ENCODE measurements around the gene NR1D2. TPM values are rescaled to one million over a fixed set of nuclear protein-coding genes. Genes with fewer than 3 reads are reported as not detected.

NR1D2 gene
- total RNA-seq, 1 donor from 2014 or later = 19.4 TPM

GRCh38 chr3:23961913-23962312 lies 16.8 kb downstream of the NR1D2 start:
- no peak for DNase-seq (ENCODE audit: extremely low spot score in 2 of 2)
- Histone ChIP-seq H3K4me1 (peaks cover 62% of the 10 kb centered on the region), H3K9me3 (no peaks in the 10 kb centered on the region), H3K4me3 (no peak overlapping the region), H3K36me3 (peaks cover 0 to 42% of the 10 kb centered on the region in 2 donors), H3K27ac (no peak overlapping the region), H3K27me3 (no peaks in the 10 kb centered on the region)
- intact Hi-C loops (cut with DNase I) = no loop called here
- no peak for TF ChIP-seq CTCF (IDR thresholded peaks at IDR 0.05)
- no peak for TF ChIP-seq POLR2A (IDR thresholded peaks at IDR 0.05)
- TF ChIP-seq POLR2AphosphoS5 (IDR thresholded peaks at IDR 0.05; ENCODE audit: insufficient read depth in 1 of 2, low read depth in 1 of 2) = no peak

- Histone ChIP-seq H3K4me1 (peaks cover 49% of the 10 kb centered on the region), H3K27me3 (no peaks in the 10 kb centered on the region), H3K9me3 (no peaks in the 10 kb centered on the region), H3K4me3 (no peak overlapping the region), H3K36me3 (peaks cover 0 to 57% of the 10 kb centered on the region in 2 donors), H3K27ac (no peak overlapping the region)
- TF ChIP-seq CTCF (IDR thresholded peaks at IDR 0.05) (no peak), POLR2AphosphoS5 (IDR thresholded peaks at IDR 0.05; ENCODE audit: insufficient read depth in 1 of 2, low read depth in 1 of 2) (no peak), POLR2A (IDR thresholded peaks at IDR 0.05) (no peak)
- intact Hi-C loops (cut with DNase I) = no loop called here
- no peak for DNase-seq (ENCODE audit: extremely low spot score in 2 of 2)
Observed at GRCh38 chr3:23964537-23965235, 19.6 kb downstream of the NR1D2 start.

- no peak for DNase-seq (ENCODE audit: extremely low spot score in 2 of 2)
- TF ChIP-seq POLR2AphosphoS5 (IDR thresholded peaks at IDR 0.05; ENCODE audit: insufficient read depth in 1 of 2, low read depth in 1 of 2) = no peak
- no peak for TF ChIP-seq POLR2A (IDR thresholded peaks at IDR 0.05)
- TF ChIP-seq CTCF (IDR thresholded peaks at IDR 0.05) = no peak
- H3K4me3 ChIP-seq = no peak overlapping the region
- intact Hi-C loops (cut with DNase I) = no loop called here
- peaks cover 0 to 52% of the 10 kb centered on the region in 2 donors for H3K36me3 ChIP-seq
- no peaks in the 10 kb centered on the region for H3K9me3 ChIP-seq
- H3K4me1 ChIP-seq = peaks cover 34% of the 10 kb centered on the region
- no peak overlapping the region for H3K27ac ChIP-seq
- no peaks in the 10 kb centered on the region for H3K27me3 ChIP-seq
Observed at GRCh38 chr3:23966328-23966727, 21.2 kb downstream of the NR1D2 start.

GRCh38 chr3:23968463-23969184 lies 23.5 kb downstream of the NR1D2 start:
- peaks cover 0 to 34% of the 10 kb centered on the region in 2 donors for H3K36me3 ChIP-seq
- no peaks in the 10 kb centered on the region for H3K9me3 ChIP-seq
- peaks cover 26% of the 10 kb centered on the region for H3K4me1 ChIP-seq
- no peak overlapping the region for H3K27ac ChIP-seq
- no peaks in the 10 kb centered on the region for H3K27me3 ChIP-seq
- H3K4me3 ChIP-seq = no peak overlapping the region
- no peak for DNase-seq (ENCODE audit: extremely low spot score in 2 of 2)
- TF ChIP-seq CTCF (IDR thresholded peaks at IDR 0.05) (no peak), POLR2A (IDR thresholded peaks at IDR 0.05) (no peak), POLR2AphosphoS5 (IDR thresholded peaks at IDR 0.05; ENCODE audit: insufficient read depth in 1 of 2, low read depth in 1 of 2) (no peak)
- intact Hi-C loops (cut with DNase I) = no loop called here

- Histone ChIP-seq H3K4me3 (no peak overlapping the region), H3K27me3 (no peaks in the 10 kb centered on the region), H3K9me3 (no peaks in the 10 kb centered on the region), H3K4me1 (peaks cover 18% of the 10 kb centered on the region), H3K27ac (no peak overlapping the region), H3K36me3 (peaks cover 0 to 30% of the 10 kb centered on the region in 2 donors)
- DNase-seq (ENCODE audit: extremely low spot score in 2 of 2) = no peak
- intact Hi-C loops (cut with DNase I) = no loop called here
- TF ChIP-seq CTCF (IDR thresholded peaks at IDR 0.05) (no peak), POLR2AphosphoS5 (IDR thresholded peaks at IDR 0.05; ENCODE audit: insufficient read depth in 1 of 2, low read depth in 1 of 2) (no peak), POLR2A (IDR thresholded peaks at IDR 0.05) (no peak)
Observed at GRCh38 chr3:23969393-23969792, 24.3 kb downstream of the NR1D2 start.

Measured in vagina (tissue), 2 donors.